ENCODE results near the gene FAM3D.

DNA sequence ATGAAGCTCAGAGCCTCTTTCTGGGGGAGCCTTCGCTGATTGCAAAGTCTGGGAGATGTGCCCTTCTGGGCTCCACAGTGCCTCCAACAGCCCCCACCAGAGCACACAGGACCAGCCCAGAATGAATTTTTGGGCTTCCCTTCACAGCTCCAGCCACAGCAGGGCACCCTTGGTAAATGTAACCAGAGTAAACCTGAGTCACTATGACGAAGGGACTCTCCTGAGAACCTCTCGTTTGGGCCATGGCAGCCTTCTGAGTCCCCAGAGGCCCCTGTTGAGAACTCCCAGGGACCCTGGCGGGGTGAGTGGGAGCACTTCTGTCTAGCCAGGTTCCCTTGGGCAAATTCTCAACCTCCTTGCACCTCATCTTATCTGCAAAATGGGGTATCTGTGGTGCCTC, 20.8 kb downstream of the FAM3D start:
- TF ChIP-seq, protein P1, sequence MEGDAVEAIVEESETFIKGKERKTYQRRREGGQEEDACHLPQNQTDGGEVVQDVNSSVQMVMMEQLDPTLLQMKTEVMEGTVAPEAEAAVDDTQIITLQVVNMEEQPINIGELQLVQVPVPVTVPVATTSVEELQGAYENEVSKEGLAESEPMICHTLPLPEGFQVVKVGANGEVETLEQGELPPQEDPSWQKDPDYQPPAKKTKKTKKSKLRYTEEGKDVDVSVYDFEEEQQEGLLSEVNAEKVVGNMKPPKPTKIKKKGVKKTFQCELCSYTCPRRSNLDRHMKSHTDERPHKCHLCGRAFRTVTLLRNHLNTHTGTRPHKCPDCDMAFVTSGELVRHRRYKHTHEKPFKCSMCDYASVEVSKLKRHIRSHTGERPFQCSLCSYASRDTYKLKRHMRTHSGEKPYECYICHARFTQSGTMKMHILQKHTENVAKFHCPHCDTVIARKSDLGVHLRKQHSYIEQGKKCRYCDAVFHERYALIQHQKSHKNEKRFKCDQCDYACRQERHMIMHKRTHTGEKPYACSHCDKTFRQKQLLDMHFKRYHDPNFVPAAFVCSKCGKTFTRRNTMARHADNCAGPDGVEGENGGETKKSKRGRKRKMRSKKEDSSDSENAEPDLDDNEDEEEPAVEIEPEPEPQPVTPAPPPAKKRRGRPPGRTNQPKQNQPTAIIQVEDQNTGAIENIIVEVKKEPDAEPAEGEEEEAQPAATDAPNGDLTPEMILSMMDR (IDR thresholded peaks at IDR 0.05): no peak
- TF ChIP-seq POLR2AphosphoS5 (IDR thresholded peaks at IDR 0.05): no peak
